SK-N-SH (cell line): ENCODE measurements around the gene HOXA10. TPM values are rescaled to one million over a fixed set of nuclear protein-coding genes. Genes with fewer than 3 reads are reported as not detected.

Experiments
- CTCF ChIA-PET: fragments of 300-600, 350-600 bp; formaldehyde crosslinking; extraction: SDS; loops from one replicate; lab custom pipeline; 2021; lab: Yijun Ruan, JAX
- POLR2A ChIA-PET: fragments of 350-600 bp; sonication (Branson Sonifier 250); formaldehyde crosslinking; extraction: SDS; loops from one replicate; lab custom pipeline; 2020; ENCODE audit warnings: antibody characterized with exemption, inconsistent platforms; lab: Yijun Ruan, JAX
- DNase-seq: peaks from one replicate; pipeline ENCODE4 v3.0.0; 2012
- H2AFZ ChIP-seq: fragments of 200-600 bp; sonication (generic); 2 replicates; pipeline ENCODE4 v1.8.1; 2016; ENCODE audit warnings: antibody characterized with exemption, mild to moderate bottlenecking, low read depth
- H3F3A ChIP-seq: fragments of 200-600 bp; sonication (generic); replicated peaks from 2 replicates; pipeline ENCODE3; 2016; ENCODE audit warnings: antibody characterized with exemption, mild to moderate bottlenecking; ENCODE audit not compliant: insufficient read depth
- H3K27ac ChIP-seq, 2 experiments: fragments of 200-500 bp in 1 of 2; fragments of 200-600 bp in 1 of 2; sonication (Bioruptor generic) in 1 of 2; sonication (generic), shearing (Covaris generic) in 1 of 2; 2 replicates each; pipeline versions ENCODE4 v1.5.1 to v1.6.1; 2014 to 2016; ENCODE audit warnings: low read depth in 2 of 2, inconsistent platforms in 1 of 2, low read length in 1 of 2, mild to moderate bottlenecking in 1 of 2, mixed read lengths in 1 of 2
- H3K27me3 ChIP-seq: fragments of 200-600 bp; sonication (generic), shearing (Covaris generic); 2 replicates; pipeline ENCODE4 v1.6.1; 2016; ENCODE audit warnings: mixed run types; ENCODE audit not compliant: insufficient read depth
- H3K36me3 ChIP-seq, 2 experiments: fragments of 200-500 bp in 1 of 2; fragments of 200-600 bp in 1 of 2; sonication (Bioruptor generic) in 1 of 2; sonication (generic) in 1 of 2; replicated peaks in 1 of 2; 2 replicates each; pipeline versions ENCODE3 to v1.5.1; 2014 to 2016; ENCODE audit warnings: low read length in 1 of 2, mild to moderate bottlenecking in 1 of 2; ENCODE audit not compliant: insufficient read depth in 2 of 2, control insufficient read depth in 1 of 2
- H3K4me1 ChIP-seq, 2 experiments: fragments of 200-500 bp in 1 of 2; fragments of 200-600 bp in 1 of 2; sonication (Bioruptor generic) in 1 of 2; sonication (generic), shearing (Covaris generic) in 1 of 2; 2 replicates each; pipeline versions ENCODE4 v1.5.1 to v1.6.1; 2014 to 2016; ENCODE audit warnings: low read depth in 1 of 2, low read length in 1 of 2, mixed run types in 1 of 2; ENCODE audit not compliant: insufficient read depth in 2 of 2, control insufficient read depth in 1 of 2
- H3K4me2 ChIP-seq: fragments of 200-600 bp; sonication (generic), shearing (Covaris generic); 2 replicates; pipeline ENCODE4 v1.6.1; 2017; ENCODE audit warnings: mixed run types
- H3K4me3 ChIP-seq, 2 experiments: fragments of 200-500 bp in 1 of 2; fragments of 200-600 bp in 1 of 2; sonication (Bioruptor generic) in 1 of 2; sonication (generic), shearing (Covaris generic) in 1 of 2; 2 replicates each; pipeline versions ENCODE4 v1.5.1 to v1.8.1; 2014 to 2016; ENCODE audit warnings: low read depth in 2 of 2, inconsistent platforms in 1 of 2, low read length in 1 of 2, mild to moderate bottlenecking in 1 of 2, mixed read lengths in 1 of 2, moderate library complexity in 1 of 2
- H3K79me2 ChIP-seq: fragments of 200-600 bp; sonication (generic); 2 replicates; pipeline ENCODE4 v1.8.1; 2017; ENCODE audit warnings: mild to moderate bottlenecking; ENCODE audit not compliant: insufficient read depth
- H3K9ac ChIP-seq: fragments of 200-600 bp; sonication (generic); 2 replicates; pipeline ENCODE4 v1.6.1; 2017; ENCODE audit warnings: mixed run types
- H3K9me2 ChIP-seq: fragments of 200-600 bp; sonication (generic); 2 replicates; pipeline ENCODE4 v1.6.1; 2017; ENCODE audit warnings: mixed run types
- H3K9me3 ChIP-seq: fragments of 200-600 bp; sonication (generic); 2 replicates; pipeline ENCODE4 v1.6.1; 2017; ENCODE audit warnings: mixed run types, mild to moderate bottlenecking, moderate library complexity
- H4K20me1 ChIP-seq: fragments of 200-600 bp; sonication (generic); 2 replicates; pipeline ENCODE4 v1.6.1; 2017; ENCODE audit warnings: mild to moderate bottlenecking, mixed run types; ENCODE audit not compliant: insufficient read depth
- CHD2 ChIP-seq: fragments of 150-350 bp; IDR thresholded peaks from 2 replicates; pipeline ENCODE4 v1.6.1; 2018; ENCODE audit warnings: low read length; ENCODE audit not compliant: partially characterized antibody
- CTCF ChIP-seq: fragments of 200-600 bp; sonication (generic); IDR thresholded peaks from 2 replicates; pipeline ENCODE4 v1.6.1; 2017; ENCODE audit warnings: antibody characterized with exemption, mild to moderate bottlenecking, moderate library complexity
- EP300 ChIP-seq, 2 experiments: IDR thresholded peaks; 2 replicates each; pipeline versions ENCODE4 v1.4.0 to v1.6.1; 2012; ENCODE audit warnings: borderline replicate concordance in 1 of 2, low read depth in 1 of 2, low read length in 1 of 2
- EZH2phosphoT487 ChIP-seq: fragments of 200-600 bp; sonication (generic); IDR thresholded peaks from 2 replicates; pipeline ENCODE4 v1.6.1; 2017; ENCODE audit warnings: low read depth, mixed run types, mild to moderate bottlenecking, antibody characterized with exemption, moderate library complexity, borderline replicate concordance
- FOXJ3 ChIP-seq: sonication (generic); formaldehyde crosslinking; IDR thresholded peaks from 2 replicates; pipeline ENCODE4 v1.5.1; 2020; ENCODE audit warnings: mild to moderate bottlenecking, missing genetic modification reagents
- GATA2 ChIP-seq: sonication (generic); formaldehyde crosslinking; IDR thresholded peaks from 2 replicates; pipeline ENCODE4 v1.5.0; 2020; ENCODE audit warnings: mild to moderate bottlenecking, missing genetic modification reagents
- IRF3 ChIP-seq: fragments of 150-350 bp; IDR thresholded peaks from 2 replicates; pipeline ENCODE4 v1.6.1; 2016; ENCODE audit warnings: mild to moderate bottlenecking, low read depth, low read length
- JUND ChIP-seq: IDR thresholded peaks from 2 replicates; pipeline ENCODE4 v1.4.0; 2012
- MAX ChIP-seq: IDR thresholded peaks from 2 replicates; pipeline ENCODE4 v1.4.0; 2012; ENCODE audit warnings: low read depth
- MEF2A ChIP-seq: IDR thresholded peaks from 2 replicates; pipeline ENCODE4 v1.4.0; 2012; ENCODE audit warnings: low read depth, borderline replicate concordance
- MXI1 ChIP-seq: IDR thresholded peaks from 2 replicates; pipeline ENCODE4 v1.6.1; 2012; ENCODE audit warnings: mild to moderate bottlenecking, low read depth, low read length, improper control_type of control experiment
- NRF1 ChIP-seq: IDR thresholded peaks from 2 replicates; pipeline ENCODE4 v1.6.1; 2012; ENCODE audit warnings: low read depth, mild to moderate bottlenecking, low read length
- POLR2AphosphoS5 ChIP-seq: IDR thresholded peaks from 2 replicates; pipeline ENCODE4 v1.6.1; 2012; ENCODE audit warnings: low read depth, low read length
- RAD21 ChIP-seq: IDR thresholded peaks from 2 replicates; pipeline ENCODE4 v1.6.1; 2012; ENCODE audit warnings: mild to moderate bottlenecking, low read length
- RCOR1 ChIP-seq: fragments of 150-350 bp; IDR thresholded peaks from 2 replicates; pipeline ENCODE4 v1.6.1; 2017; ENCODE audit warnings: antibody characterized with exemption, low read length
- REST ChIP-seq: IDR thresholded peaks from 2 replicates; pipeline ENCODE4 v1.6.1; 2012; ENCODE audit warnings: mild to moderate bottlenecking, low read depth, low read length, moderate library complexity
- SIN3A ChIP-seq: IDR thresholded peaks from 2 replicates; pipeline ENCODE4 v1.6.1; 2012; ENCODE audit warnings: low read depth, mild to moderate bottlenecking, low read length, moderate library complexity, borderline replicate concordance
- SMC3 ChIP-seq: IDR thresholded peaks from 2 replicates; pipeline ENCODE4 v1.6.1; 2012; ENCODE audit warnings: low read depth, low read length, improper control_type of control experiment
- TAF1 ChIP-seq: IDR thresholded peaks from 2 replicates; pipeline ENCODE4 v1.6.1; 2012; ENCODE audit warnings: low read depth, mild to moderate bottlenecking, low read length, moderate library complexity, borderline replicate concordance
- TCF12 ChIP-seq: IDR thresholded peaks from 2 replicates; pipeline ENCODE4 v1.4.0; 2012
- TEAD4 ChIP-seq: IDR thresholded peaks from 2 replicates; pipeline ENCODE4 v1.4.0; 2012; ENCODE audit warnings: mild to moderate bottlenecking, borderline replicate concordance; ENCODE audit not compliant: insufficient read depth
- USF1 ChIP-seq: IDR thresholded peaks from 2 replicates; pipeline ENCODE4 v1.4.0; 2012; ENCODE audit warnings: low read depth, borderline replicate concordance
- YY1 ChIP-seq: IDR thresholded peaks from 2 replicates; pipeline ENCODE4 v1.4.0; 2012; ENCODE audit warnings: low read depth, mild to moderate bottlenecking
- WGBS: methylation state at CpG from one replicate; pipeline ENCODE4 v1.1.6; 2017; ENCODE audit warnings: low lambda C conversion rate; 5-methylcytosine and 5-hydroxymethylcytosine counted together
- polyA plus RNA-seq, 3 experiments: library from polyadenylated mRNA; depleted of rRNA; stranded (reverse); fragments of >200 nt; gene quantifications; 2 replicates each; pipeline ENCODE4 v1.2.3, GENCODE V29; 2012
- TF ChIP-seq, protein P1 (sequence below): IDR thresholded peaks from 2 replicates; pipeline ENCODE4; 2012

Gene HOXA10
- polyA plus RNA-seq, 1 of the 3 experiments (the other 2 are of a cell fraction): not detected

- Histone ChIP-seq H3K79me2 (no peaks in the 10 kb centered on the region), H3K9ac (no peak overlapping the region)
- CTCF ChIA-PET: interaction anchor here (0.6 to 10.9 kb wide), 54 partner anchors 8 to 1258 kb away, joined by 3 to 270 read pairs (median 4); partner anchors contain the start of genes HOXA10, HOXA13, HOXA4 and HOXA7
- TF ChIP-seq MEF2A (no peak), CHD2 (peak; percentile 19), FOXJ3 (CRISPR knock-in tag) (no peak), YY1 (0 out of 2 replicates have a peak, but pooled peaks have one; percentile 36), EP300 (IDR thresholded peaks at IDR 0.05; ENCODE audit: borderline replicate concordance in 1 of 2, low read depth in 1 of 2, low read length in 1 of 2) (peak in 1 of 2 experiments; percentile 40; a peak in 1 of 4 replicates), SIN3A (no peak), IRF3 (no peak), POLR2AphosphoS5 (no peak), MAX (peak; percentile 32; the same call in 1 of the 2 replicates), RAD21 (peak; percentile 51), REST (peak; percentile 81), GATA2 (no peak), USF1 (no peak), TAF1 (no peak), MXI1 (no peak), TCF12 (no peak), TEAD4 (no peak), SMC3 (peak; percentile 68), JUND (no peak), EZH2phosphoT487 (peak; percentile 87; the same call in 1 of the 2 replicates), CTCF (peak; percentile 91), NRF1 (no peak), RCOR1 (0 out of 2 replicates have a peak, but pooled peaks have one; percentile 43)
- TF ChIP-seq, protein P1, sequence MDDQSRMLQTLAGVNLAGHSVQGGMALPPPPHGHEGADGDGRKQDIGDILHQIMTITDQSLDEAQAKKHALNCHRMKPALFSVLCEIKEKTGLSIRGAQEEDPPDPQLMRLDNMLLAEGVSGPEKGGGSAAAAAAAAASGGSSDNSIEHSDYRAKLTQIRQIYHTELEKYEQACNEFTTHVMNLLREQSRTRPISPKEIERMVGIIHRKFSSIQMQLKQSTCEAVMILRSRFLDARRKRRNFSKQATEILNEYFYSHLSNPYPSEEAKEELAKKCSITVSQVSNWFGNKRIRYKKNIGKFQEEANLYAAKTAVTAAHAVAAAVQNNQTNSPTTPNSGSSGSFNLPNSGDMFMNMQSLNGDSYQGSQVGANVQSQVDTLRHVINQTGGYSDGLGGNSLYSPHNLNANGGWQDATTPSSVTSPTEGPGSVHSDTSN: peak; percentile 95
Observed at GRCh38 chr7:27150568-27151340, 23.4 kb downstream of the HOXA10 start.

More at GRCh38 chr7:27150568-27151340, 23.4 kb downstream of the HOXA10 start:
- Histone ChIP-seq H3K4me1 (peaks cover 0 to 9% of the 10 kb centered on the region in 2 experiments; a peak in 1 of 4 replicates), H2AFZ (peak overlapping the region; percentile 73; the same call in 1 of the 2 replicates), H3K4me3 (peak overlapping the region; percentile 32 to 63), H3K36me3 (no peaks in the 10 kb centered on the region), H3K27me3 (peaks cover 100% of the 10 kb centered on the region), H3F3A (no peaks in the 10 kb centered on the region), H4K20me1 (peaks cover 6% of the 10 kb centered on the region; the same call in 1 of the 2 replicates), H3K27ac (no peak overlapping the region), H3K9me2 (no peaks in the 10 kb centered on the region), H3K9me3 (no peaks in the 10 kb centered on the region), H3K4me2 (peak overlapping the region; percentile 76)
- POLR2A ChIA-PET: no interaction called here
- peak; percentile 96 for DNase-seq
- WGBS: 3% methylated on average over 51 of the region's 58 CpGs
